Measurements from ENCODE around the gene LCK.
A peak's percentile ranks its signal among the peaks of the same experiment; 100 is the strongest.
"Not testable (repeated sequence)": the region's sequence is repeated elsewhere in the genome, so short reads cannot be mapped to it uniquely, and the experiment has no call there.

Gene LCK

GRCh38 chr1:32273391-32274208 is 22.5 kb downstream of the LCK start:
- peak; percentile 75 to 77 for DNase-seq (ENCODE audit: low read depth in 2 of 2)

GRCh38 chr1:32274646-32275340 is 23.7 kb downstream of the LCK start:
- DNase-seq (ENCODE audit: low read depth in 2 of 2) = no peak

- DNase-seq (ENCODE audit: low read depth in 2 of 2) = no peak
Observed at GRCh38 chr1:32275424-32275823, 24.4 kb downstream of the LCK start.

- DNase-seq (ENCODE audit: low read depth in 2 of 2) = no peak
Observed at GRCh38 chr1:32276032-32276782, 25.1 kb downstream of the LCK start.

- not testable (repeated sequence) for DNase-seq (ENCODE audit: low read depth in 2 of 2)
Observed at GRCh38 chr1:32284777-32285176, 33.7 kb downstream of the LCK start.

GRCh38 chr1:32285658-32286057 is 34.6 kb downstream of the LCK start:
- DNase-seq (ENCODE audit: low read depth in 2 of 2) = no peak

GRCh38 chr1:32286763-32287162 is 35.7 kb downstream of the LCK start:
- DNase-seq (ENCODE audit: low read depth in 2 of 2) = no peak

- DNase-seq (ENCODE audit: low read depth in 2 of 2) = no peak
Observed at GRCh38 chr1:32289256-32289655, 38.2 kb downstream of the LCK start.

- DNase-seq (ENCODE audit: low read depth in 2 of 2) = no peak
Observed at GRCh38 chr1:32291145-32291707, 40.2 kb downstream of the LCK start.

- peak; percentile 98 to 99 for DNase-seq (ENCODE audit: low read depth in 2 of 2)
Observed at GRCh38 chr1:32291708-32292538, 40.9 kb downstream of the LCK start, which contains the start of gene HDAC1. Gene HDAC1, plus strand, starts transcription at chr1:32292083. Its CDS starts 87 bp downstream, at chr1:32292170.

GRCh38 chr1:32298211-32298610 is 47.1 kb downstream of the LCK start:
- not testable (repeated sequence) for DNase-seq (ENCODE audit: low read depth in 2 of 2)

GRCh38 chr1:32299327-32299726 is 48.3 kb downstream of the LCK start:
- DNase-seq (ENCODE audit: low read depth in 2 of 2) = no peak

GRCh38 chr1:32303358-32303757 is 52.3 kb downstream of the LCK start:
- no peak for DNase-seq (ENCODE audit: low read depth in 2 of 2)

- DNase-seq (ENCODE audit: low read depth in 2 of 2) = no peak
Observed at GRCh38 chr1:32303997-32304622, 53.0 kb downstream of the LCK start.

GRCh38 chr1:32305310-32305709 is 54.2 kb downstream of the LCK start:
- no peak for DNase-seq (ENCODE audit: low read depth in 2 of 2)

- no peak for DNase-seq (ENCODE audit: low read depth in 2 of 2)
Observed at GRCh38 chr1:32307324-32307723, 56.3 kb downstream of the LCK start.

GRCh38 chr1:32309960-32310359 is 58.9 kb downstream of the LCK start:
- DNase-seq (ENCODE audit: low read depth in 2 of 2) = no peak

- no peak for DNase-seq (ENCODE audit: low read depth in 2 of 2)
Observed at GRCh38 chr1:32311709-32312393, 60.8 kb downstream of the LCK start.

- DNase-seq (ENCODE audit: low read depth in 2 of 2) = no peak
Observed at GRCh38 chr1:32316903-32317277, 65.8 kb downstream of the LCK start.

Measured in stimulated activated CD8-positive, alpha-beta memory T cell treated with anti-CD3 and anti-CD28 coated beads, Interleukin-15, amount 100 ng/mL, for 48 hours (primary cell).